D341Med (cell line): ENCODE measurements around the gene PNPT1.

Source experiments
- DNase-seq: peaks from one replicate; pipeline ENCODE4 v3.0.0; 2012; ENCODE audit warnings: low spot score

PNPT1 gene

DNA sequence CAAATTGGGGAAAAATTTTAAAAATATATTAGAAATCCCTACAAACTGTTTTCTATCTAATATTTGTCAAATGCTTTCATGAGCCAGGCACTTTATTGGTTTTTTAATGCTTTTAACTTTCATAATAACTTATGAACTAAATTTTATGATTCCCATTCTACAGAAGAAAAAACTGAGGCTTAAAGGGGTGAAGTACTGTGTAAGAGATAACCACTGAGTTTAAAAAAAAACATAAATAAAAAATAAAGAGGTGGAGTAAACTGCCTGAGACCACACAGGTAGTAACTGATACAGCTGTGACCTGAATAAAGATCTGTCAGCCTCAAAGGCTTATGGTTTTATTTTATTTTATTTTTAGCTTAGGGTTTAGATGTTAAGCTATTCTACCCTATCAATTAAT is 24.7 kb downstream of the PNPT1 start:
- DNase-seq: no peak

DNA sequence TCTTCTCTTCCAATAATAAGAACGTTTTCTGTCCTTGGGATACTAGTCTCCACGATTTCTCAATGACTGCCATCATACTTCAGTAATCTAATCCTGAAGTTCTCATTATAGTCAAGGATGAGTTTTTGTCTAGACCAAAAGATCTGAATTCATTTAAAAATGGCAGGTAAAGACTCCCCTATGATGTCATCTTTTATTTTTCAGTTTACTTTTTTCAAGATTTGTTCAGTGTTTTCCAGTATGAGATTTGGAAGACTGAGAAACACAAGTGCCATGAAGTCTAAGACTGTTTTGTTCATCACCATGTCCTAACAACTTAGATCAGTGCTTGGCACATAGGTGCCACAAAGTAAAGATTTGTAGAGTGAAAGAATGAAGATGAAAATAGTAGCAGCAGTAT is 40.4 kb downstream of the PNPT1 start:
- DNase-seq: no peak

DNA sequence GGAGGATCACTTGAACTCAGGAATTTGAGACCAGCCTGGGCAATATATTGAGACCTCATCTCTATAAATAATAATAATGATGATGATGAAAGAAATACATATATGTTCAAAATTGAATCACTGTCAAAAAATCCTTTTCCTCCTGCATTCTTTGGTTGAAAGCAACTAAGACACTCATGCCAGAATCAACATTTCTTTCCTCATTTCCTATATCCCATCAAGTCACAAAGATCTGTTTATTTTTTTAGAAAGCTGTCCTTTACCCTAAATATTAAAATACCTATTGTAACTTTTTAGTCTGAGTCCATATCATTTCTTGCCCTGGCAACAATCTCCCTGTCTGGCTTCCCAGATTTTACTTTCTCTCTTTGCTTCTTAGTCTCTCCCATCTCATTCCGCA is 44.4 kb downstream of the PNPT1 start:
- DNase-seq: no peak

DNA sequence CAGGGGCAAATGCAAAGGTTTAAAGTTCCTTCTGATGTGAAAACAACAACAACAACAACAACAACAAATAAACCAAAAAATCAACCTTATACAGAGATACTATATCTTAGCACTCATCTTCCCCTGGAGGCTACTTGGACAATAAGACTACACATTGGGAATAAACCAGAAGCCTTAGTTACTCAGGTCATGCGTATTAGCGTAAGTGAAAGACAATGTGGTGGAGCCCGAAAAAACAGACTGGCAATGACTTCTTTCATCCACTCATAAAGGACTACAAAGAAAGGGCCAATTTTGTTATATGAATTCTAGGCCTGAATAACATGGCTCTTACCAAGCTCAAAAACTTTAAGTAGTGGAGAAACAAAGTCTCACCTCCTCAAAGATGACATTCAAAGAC is 56.8 kb downstream of the PNPT1 start:
- no peak for DNase-seq

DNA sequence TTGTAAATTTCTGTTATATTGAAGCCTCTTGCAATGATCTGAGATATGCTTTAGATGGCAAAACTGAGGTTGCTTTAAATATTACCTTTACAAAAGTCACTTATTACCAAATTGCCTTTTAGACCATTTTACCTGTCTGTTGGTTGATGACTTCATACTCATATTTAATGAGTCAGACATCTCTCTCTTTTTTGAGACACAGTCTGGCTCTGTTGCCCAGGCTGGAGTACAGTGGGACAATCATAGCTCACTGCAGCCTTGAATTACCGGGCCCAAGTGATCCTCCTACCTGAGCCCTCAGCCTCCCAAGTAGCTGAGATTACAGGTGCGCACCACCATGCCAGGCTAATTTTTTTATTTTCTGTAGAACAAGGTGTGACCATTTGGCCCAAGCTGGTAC is 64.7 kb downstream of the PNPT1 start:
- DNase-seq: no peak

DNA sequence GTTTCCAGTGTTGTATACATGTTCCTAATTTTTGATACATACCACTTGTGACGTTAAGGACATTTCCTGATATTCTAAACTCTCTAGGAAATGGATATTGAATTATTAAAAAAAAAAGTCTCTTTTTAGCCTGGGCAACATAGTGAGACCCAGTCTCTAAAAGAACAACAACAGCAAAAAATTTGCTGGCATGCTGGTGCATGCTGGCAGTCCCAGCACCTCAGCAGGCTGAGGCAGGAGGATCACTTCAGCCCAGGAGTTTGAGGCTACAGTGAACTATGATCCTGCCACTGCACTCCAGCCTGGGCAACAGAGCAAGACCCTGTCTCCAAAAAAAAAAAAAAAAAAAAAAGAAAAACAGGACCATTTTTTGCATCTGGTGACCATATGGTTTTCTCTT is 65.7 kb downstream of the PNPT1 start:
- DNase-seq: no peak

DNA sequence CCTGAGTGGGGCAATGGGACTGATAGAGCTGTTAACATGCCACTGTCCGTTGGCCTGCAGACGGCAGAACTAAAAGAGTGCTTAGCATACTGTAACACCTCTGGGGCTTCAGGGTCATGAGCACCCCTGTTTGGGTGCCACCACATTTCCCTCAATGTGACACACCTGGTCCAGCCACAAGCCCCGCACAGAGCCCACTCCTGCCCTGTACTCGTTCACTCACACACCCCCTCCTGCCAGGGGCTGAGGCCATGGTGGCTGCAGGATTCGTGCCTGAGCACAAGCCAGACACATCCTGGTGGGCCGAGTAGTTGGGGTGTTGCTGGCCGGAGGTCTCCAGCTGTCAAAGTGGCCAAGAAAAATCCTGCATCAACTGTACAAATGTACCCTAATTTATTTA is 71.8 kb downstream of the PNPT1 start:
- DNase-seq: no peak

DNA sequence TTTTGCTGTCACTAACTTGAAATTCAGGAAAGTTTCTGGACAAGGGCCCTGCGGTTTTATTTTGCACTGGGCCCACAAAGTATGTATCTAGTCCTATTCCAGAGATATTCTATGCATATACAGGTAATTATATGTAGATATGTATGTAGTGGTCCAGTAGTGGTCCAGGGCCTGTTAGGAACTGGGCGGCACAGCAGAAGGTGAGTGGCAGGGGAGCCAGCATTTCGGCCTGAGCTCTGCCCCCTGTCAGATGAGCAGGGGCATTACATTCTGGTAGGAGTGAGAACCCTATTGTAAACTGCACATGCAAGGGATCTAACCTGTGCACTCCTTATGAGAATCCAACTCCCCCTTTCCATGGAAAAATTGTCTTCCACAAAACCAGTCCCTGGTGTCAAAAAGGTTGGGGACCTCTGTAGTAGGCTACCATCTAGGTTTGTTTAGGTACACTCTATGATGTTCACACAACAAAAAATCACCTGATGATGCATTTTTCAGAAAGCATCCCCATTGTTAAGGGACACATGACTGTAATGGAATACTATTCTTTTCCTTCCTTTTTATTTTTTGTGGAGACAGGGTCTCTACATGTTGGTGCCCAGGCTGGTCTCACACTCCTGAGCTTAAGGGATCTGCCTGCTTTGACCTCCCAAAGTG is 73.4 kb downstream of the PNPT1 start:
- DNase-seq: peak; percentile 43

DNA sequence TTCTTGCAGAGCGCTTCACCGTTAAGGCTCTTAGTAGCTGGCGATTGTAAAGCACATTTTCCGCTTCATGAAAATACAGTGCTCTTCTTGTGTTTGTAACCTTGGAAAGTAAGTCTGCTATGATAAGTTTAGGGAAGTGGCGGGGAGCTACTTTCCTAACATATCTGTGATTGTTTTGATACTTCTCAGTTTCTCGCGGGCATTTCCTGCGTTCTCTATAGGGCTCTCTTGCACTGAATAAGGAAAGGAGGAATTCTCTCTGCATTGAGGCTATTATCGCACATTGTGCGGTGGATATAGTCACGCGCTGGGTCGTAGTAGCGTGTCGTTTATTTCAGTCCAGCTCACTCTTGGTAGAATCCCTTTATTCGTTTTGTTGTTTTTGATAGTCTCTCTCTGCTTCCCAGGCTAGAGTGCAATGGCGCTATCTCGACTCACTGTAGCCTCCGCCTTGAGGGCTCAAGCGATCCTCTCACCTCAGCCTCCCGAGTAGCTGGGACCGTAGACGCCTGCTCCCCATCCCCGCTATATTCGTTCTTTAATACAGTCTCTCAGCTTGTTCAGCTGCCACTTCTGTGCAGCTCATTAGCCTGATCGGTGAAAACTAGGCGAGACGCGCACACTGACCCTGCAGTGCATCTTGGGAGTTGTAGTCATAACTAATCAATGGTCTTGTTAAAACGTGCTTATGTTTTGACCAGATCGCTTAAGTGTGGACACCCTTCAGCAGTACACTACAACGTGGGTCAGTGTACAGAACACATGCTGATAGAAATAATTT is 75.2 kb downstream of the PNPT1 start:
- DNase-seq: peak; percentile 67

DNA sequence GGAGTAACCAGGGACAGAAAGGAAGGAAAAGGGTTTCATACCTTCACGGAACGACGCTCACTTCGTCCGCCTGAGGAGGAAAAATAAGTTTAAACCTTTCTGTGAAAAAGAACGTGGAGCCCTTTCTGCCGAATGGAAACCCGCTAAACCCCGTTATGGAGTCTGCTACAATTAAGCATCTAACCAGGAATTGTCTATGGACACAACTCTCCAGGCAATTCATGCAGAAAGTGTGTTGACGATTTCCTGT is 75.7 kb downstream of the PNPT1 start:
- no peak for DNase-seq

DNA sequence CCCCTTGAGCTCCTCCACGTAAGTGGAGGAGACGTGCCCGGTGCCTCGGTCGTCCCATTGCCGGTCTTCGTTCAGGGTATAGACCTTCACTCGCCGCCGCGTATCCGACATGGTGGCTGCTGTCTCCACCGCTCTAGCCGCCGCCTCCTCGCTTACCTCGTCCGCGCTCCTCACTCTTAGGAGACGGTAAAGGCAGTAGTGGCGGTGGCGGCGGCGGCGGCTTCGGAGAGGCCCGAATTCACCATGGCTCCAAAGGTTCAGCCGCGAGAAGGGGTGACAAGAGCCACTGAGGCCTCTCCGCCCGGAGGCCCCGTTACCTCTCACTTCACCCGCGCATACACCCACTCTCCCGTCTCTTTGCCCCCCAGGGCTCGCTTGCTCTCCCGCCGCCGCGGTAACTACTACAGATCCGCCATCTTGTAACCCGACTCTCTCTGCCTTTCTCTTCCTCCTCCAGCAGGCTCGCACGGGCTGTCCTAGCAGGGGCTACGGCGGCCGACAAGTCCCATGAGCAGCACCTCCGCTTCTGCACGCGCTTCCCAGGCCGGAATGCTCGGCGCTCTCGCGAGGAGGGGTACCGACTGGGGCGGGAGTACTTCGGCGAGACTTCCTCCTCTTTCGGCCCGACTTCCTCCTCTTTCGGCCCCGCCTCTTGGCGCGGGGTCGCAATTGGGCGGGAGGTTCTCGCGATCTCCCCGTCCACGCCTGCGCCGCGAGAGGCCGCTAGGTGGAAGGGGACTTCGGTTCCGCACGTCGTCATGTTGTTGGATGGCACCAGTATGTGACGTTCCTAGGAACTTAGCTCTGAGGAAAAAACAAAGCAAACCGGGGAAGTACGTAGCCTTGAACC is 76.2 kb downstream of the PNPT1 start, which contains the start of gene PPP4R3B:
TSS of gene PPP4R3B (minus strand) at position 448 of the 850 bp plus-strand sequence. CDS start at position 111, 337 bp downstream.
- DNase-seq: peak; percentile 93

DNA sequence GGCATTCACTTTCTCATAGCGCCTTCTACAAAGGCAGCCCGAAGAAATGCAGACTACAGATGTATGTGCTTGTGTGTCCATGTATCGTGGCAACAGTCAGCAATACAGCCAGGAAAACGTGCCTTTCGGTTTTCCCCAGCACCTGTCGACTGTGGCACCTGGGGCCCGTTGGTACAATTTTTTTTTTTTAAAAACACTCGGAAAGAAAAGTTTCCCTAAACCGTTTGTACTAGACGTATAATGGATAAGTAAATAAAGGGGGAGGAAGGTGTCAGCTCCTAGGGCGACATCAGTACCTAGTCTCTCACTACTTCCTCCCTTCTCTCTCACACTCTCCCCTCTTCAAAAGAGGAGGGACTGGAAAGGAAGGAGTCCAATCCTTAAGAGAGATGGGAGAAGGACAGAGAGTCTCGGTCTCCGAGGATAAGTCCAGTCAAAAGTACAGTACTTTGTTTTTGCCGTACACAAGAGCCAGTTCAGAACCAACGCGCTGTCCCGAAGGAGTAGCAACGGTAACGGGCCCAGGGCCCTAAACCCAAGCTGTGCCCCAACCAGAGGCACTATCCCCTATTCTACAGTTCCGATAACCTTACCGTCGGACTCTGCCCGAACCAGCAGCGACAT is 77.0 kb downstream of the PNPT1 start:
- DNase-seq: peak; percentile 45

DNA sequence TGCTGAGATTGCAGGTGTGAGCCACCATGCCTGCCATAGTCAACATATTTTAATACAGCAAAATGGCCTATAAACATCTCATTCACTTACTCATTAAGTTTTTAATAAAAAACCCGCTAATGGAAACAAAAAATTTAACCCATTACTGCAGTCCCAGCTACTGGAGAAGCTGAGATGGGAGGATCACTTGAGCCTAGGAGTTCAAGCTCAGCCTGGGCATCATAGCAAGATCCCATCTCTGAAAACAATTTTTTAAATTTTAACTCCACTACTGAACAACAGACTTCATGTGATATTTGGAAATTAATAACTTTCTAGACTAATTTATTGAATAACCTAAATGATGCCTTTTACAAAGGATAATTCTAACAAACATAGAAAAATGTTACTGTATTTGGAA is 81.6 kb downstream of the PNPT1 start:
- no peak for DNase-seq

DNA sequence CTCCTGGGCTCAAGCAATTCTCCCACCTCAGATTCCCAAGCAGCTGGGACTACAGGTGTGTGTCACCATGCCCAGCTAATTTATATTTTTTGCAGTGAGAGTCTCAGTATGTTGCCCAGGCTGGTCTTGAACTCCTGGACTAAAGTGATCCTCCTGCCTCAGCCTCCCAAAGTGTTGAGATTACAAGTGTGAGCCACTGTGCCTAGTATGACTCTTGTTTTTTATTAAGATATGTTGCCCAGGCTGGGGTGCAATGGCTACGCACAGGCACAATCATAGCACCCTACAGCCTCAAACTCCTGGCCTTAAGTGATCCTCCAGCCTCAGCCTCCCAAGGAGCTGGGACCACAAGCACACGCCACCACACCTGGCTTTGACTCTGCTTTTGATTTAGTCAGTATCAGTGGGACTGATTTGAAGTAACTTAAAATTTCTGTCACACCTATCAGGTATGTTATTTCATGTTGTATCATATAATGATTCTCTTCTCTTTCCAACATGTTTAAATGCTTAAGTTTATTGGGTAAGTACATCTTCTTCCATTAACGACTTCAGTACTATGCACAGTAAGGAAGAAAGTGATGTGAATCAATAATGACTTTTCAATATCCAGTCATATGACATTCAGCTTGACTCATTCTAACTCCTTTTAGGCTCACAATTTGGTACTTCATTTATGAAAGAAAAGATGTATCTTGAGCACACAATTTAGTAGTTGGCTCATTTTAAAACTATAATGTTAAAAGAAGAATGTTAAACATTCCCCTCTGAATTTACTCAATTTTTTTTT is 82.5 kb downstream of the PNPT1 start:
- DNase-seq: no peak

DNA sequence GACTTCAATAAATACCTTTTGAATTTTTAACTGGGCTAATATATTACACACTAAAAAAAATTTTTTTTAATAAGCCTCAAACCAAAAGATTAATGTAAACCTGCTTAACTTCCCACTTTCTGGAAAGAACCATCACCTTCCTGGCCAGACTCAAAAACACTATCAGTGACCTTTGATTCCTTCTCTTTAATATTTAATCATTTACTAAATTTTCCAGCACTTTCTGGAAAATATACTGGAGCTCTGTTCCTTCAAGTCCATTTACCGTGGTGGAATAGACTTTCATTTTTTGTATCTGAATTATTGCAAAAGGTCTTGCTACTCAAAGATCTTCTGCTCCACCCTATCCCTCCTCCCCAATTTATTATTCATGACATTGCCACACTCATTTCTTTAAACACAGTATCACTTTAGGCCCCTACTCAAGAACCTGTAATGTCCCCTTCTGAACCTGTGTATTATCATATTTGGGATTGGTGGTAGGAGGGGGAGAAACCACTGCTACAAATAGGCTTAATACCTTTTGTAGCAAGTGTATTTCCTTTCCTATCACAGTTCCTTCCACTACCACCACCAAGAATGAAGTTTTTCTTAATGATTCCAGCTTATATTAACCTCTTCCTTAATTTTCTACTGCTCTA is 83.6 kb downstream of the PNPT1 start:
- no peak for DNase-seq

DNA sequence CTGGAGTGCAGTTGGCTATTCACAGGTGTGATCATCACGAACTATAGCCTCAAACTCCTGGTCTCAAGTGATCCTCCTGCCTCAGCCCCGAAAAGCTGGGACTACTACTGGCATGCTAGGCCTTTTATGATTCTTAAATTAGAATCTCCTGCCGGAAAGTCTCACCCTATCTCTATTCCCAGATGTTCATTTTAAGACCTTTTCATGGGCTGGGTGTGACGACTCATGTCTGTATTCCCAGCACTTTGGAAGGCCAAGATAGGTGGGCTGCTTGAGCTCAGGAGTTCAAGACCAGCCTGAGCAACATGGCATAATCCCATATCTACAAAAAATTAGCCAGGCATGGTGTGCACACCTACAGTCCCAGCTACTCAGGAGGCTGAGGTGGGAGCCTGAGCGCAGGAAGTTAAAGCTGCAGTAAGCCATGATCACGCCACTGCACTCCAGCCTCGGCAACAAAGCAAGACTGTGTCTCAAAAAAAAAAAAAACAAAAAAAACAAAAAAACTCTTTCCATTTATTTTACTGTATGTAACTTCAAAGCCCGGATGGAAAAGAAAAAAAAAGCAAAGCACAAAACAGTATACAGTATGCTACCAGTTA is 84.3 kb downstream of the PNPT1 start:
- DNase-seq: no peak

DNA sequence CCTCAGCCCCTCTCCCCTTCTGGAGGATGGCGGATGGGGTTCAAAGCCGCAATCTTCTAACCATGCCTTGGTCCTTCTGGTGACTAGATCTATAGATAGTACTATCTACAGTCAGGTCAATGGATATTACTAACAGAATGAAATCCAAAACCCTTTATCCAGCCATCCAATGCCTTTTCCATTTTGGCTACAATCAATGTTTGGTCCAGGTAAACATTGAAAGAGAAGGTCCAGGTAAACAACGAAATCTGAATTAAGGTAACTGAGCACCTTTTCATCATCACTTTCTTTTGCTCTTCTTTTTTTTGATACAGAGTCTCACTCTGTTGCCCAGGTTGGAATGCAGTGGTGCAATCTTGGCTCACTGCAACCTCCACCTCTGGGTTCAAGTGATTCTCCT is 85.9 kb downstream of the PNPT1 start:
- DNase-seq: no peak

DNA sequence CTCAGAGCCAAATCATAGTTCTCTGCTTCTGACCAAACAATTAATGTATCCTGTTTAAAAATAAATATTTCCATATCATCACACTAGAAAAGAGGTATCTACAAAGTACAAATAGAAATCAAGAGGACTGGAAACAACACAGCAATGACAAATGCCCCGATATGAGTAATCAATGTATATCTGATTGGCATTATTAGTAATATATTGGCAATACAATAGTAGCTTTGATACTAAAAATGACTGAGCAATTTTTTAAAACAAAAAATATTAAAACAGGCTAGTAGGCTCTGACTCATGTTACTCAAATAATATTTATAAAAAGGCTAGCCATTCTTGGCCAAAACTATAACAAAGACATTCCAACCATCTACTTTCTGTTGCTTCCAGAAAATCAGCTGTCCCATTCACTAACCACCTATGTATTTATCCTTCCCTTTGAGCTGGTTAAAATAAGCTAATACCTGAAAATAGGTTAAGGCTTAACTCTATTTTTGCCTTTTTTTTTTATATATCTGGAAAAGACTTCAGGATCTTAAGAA is 89.5 kb downstream of the PNPT1 start:
- DNase-seq: no peak

DNA sequence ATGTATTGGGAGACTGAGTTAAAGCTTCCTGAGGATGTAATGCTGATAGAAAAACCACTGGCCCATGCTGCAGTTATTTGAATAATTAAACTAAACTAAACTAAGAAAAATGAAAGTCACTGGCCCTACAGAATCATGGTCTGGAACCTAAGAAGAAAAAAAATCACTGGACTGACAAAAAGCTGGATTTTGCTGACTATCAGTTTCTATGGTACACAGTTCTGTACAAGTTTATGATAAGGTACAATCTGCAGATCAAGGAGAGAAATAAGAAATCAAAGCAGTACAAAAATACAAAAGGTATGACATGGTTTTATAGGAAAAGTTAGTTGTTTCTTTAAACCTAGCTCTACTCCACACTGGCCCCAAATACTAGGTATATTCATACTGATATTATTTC is 91.8 kb downstream of the PNPT1 start:
- DNase-seq: no peak

DNA sequence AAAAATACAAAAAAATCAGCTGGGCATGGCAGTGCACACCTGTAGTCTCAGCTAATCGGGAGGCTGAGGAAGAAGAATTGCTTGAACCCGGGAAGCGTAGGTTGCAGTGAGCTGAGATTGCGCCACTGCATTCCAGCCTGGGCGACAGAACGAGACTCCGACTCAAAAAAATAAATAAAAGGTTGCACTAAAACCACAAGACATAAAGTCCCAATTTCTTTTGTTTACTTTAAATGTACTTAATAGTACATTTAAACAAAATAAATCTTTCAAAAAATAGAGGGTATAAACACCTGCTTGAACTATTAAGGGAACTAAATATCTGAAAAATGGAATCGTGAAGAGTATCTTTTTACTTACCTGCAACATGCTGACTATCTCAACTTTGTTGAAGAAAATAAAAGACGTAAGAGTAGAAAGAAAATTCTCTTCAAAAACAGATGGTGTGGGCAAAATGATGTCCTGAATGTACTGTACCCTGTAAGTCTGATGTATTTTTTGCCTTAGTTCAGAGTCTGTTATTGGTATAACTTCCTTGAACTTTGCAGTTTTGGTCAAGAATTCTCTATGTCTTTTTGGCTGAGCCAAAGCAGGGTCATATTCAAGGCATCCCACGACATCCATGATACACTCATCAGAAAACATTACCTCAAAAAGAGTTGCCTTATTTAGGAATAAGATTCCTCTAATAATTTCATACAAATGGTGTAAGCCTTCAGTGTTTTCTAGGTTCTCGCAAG is 95.4 kb downstream of the PNPT1 start:
- DNase-seq: no peak
